Naive thymus-derived CD4-positive, alpha-beta T cell (primary cell): Measurements from ENCODE around the gene ADAMTS8. TPM values are rescaled to one million over a fixed set of nuclear protein-coding genes. Genes with fewer than 3 reads are reported as not detected.

Source experiments
- ATAC-seq: fragments of 150-1000 bp; cut with Tn5 transposase; 2 replicates; pipeline ENCODE4 v1.10.0; 2021; ENCODE audit warnings: mild to moderate bottlenecking, moderate library complexity
- CTCF ChIA-PET: fragments of 350-600 bp; sonication (Branson Sonifier 250); formaldehyde crosslinking; loops from one replicate; lab custom pipeline; 2021; ENCODE audit warnings: antibody characterized with exemption; lab: Charles Lee
- POLR2A ChIA-PET: fragments of 350-600 bp; sonication (Branson Sonifier 250); formaldehyde crosslinking; loops from one replicate; lab custom pipeline; 2021; ENCODE audit warnings: antibody characterized with exemption, inconsistent platforms; lab: Charles Lee
- DNase-seq, 9 donors: peaks; one replicate each; pipeline versions ENCODE4 v3.0.0 to v3.0.0-alpha.2; 2020 to 2022; ENCODE audit warnings: mixed read lengths in 1 of 9
- H3K27ac ChIP-seq: one replicate; pipeline ENCODE4 v1.7.0; 2013; ENCODE audit warnings: mild to moderate bottlenecking, low read depth, low read length, moderate library complexity
- H3K27me3 ChIP-seq, 2 donors: one replicate each; pipeline ENCODE4 v1.7.0; 2013; ENCODE audit warnings: low read length in 2 of 2, mild to moderate bottlenecking in 2 of 2, moderate library complexity in 2 of 2; ENCODE audit not compliant: control insufficient read depth in 2 of 2, insufficient read depth in 2 of 2
- H3K36me3 ChIP-seq, 3 experiments: 1 replicate in 2 of 3; 2 replicates in 1 of 3; pipeline ENCODE4 v1.7.0; 2013; ENCODE audit warnings: low read length in 3 of 3, mild to moderate bottlenecking in 3 of 3, moderate library complexity in 1 of 3; ENCODE audit not compliant: insufficient read depth in 3 of 3, control insufficient read depth in 2 of 3
- H3K4me1 ChIP-seq, 2 donors: one replicate each; pipeline ENCODE4 v1.7.0; 2013; ENCODE audit warnings: low read length in 2 of 2, mild to moderate bottlenecking in 2 of 2, moderate library complexity in 1 of 2; ENCODE audit not compliant: control insufficient read depth in 2 of 2, insufficient read depth in 2 of 2
- H3K4me3 ChIP-seq: 2 replicates; pipeline ENCODE4 v1.7.0; 2013; ENCODE audit warnings: mild to moderate bottlenecking, low read length
- H3K9me3 ChIP-seq, 3 experiments: 1 replicate in 2 of 3; 2 replicates in 1 of 3; pipeline ENCODE4 v1.7.0; 2013; ENCODE audit warnings: low read length in 3 of 3; ENCODE audit not compliant: control insufficient read depth in 2 of 3
- H3K27ac Mint-ChIP-seq, 9 donors: one replicate each; pipeline ENCODE4 v1.8.0; 2020 to 2022; ENCODE audit warnings: mixed read lengths in 9 of 9, mild to moderate bottlenecking in 8 of 9, moderate library complexity in 5 of 9, inconsistent platforms in 2 of 9
- H3K27me3 Mint-ChIP-seq, 5 donors: one replicate each; pipeline ENCODE4 v1.8.0; 2021 to 2022; ENCODE audit warnings: mixed read lengths in 5 of 5, mild to moderate bottlenecking in 1 of 5
- H3K36me3 Mint-ChIP-seq, 5 donors: one replicate each; pipeline ENCODE4 v1.8.0; 2020 to 2022; ENCODE audit warnings: mixed read lengths in 5 of 5, mild to moderate bottlenecking in 3 of 5, inconsistent platforms in 1 of 5
- H3K4me1 Mint-ChIP-seq, 7 donors: one replicate each; pipeline ENCODE4 v1.8.0; 2020 to 2022; ENCODE audit warnings: mixed read lengths in 7 of 7, mild to moderate bottlenecking in 3 of 7, inconsistent platforms in 1 of 7
- H3K4me3 Mint-ChIP-seq, 10 donors: one replicate each; pipeline ENCODE4 v1.8.0; 2020 to 2022; ENCODE audit warnings: mild to moderate bottlenecking in 10 of 10, mixed read lengths in 10 of 10, moderate library complexity in 6 of 10, inconsistent platforms in 2 of 10
- H3K9me3 Mint-ChIP-seq, 11 donors: one replicate each; pipeline ENCODE4 v1.8.0; 2020 to 2022; ENCODE audit warnings: mixed read lengths in 11 of 11, mild to moderate bottlenecking in 4 of 11, inconsistent platforms in 1 of 11, moderate library complexity in 1 of 11
- intact Hi-C, 2 donors: fragments of 100-400 bp; cut with micrococcal nuclease; formaldehyde crosslinking; loops; one replicate each; pipeline ENCODE4 v1.15.1; 2023
- polyA plus RNA-seq, 2 donors: library from polyadenylated mRNA; unstranded; fragments of 300-500 nt; fragmentation: Illumina TruSeq; gene quantifications; one replicate each; pipeline ENCODE4 v1.2.3, GENCODE V29; 2021
- total RNA-seq, 6 experiments: library from RNA in 5 of 6; stranded (reverse) in 5 of 6; gene quantifications; 1 replicate in 5 of 6; 2 replicates in 1 of 6; pipeline ENCODE4 v1.2.3 and lab custom pipeline; 2021 to 2026

Gene ADAMTS8
- total and polyA plus RNA-seq, 7 experiments from 2014 or later, result not detected

DNA sequence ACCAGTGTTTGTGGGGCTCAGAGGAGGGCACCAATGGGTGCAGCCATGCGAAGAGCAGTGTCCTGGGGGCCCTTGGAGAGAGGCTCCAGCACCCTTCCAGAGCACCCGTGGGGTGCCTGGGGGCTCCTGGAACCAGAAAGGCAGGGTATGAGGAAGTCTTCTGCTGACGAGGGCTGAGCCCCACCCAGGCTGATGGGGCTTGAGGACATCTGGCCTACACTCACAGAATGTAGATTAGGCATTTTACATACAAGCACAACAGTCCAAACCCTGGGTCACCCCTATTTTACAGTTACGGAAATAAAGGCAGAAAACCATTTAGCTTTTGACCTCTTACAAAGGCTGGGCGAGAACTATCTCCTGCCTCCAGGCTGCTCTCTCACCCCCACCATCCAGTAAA, 47.6 kb downstream of the ADAMTS8 start:
- H3K4me3 Mint-ChIP-seq, result no peak overlapping the region
- H3K4me3 ChIP-seq, result no peak overlapping the region
- H3K27ac Mint-ChIP-seq, result no peak overlapping the region
- H3K4me1 Mint-ChIP-seq, result peaks cover 0 to 3% (median 0%) of the 10 kb centered on the region in 7 donors
- no peak for ATAC-seq
- CTCF ChIA-PET, result interaction anchor here (0.6 to 1.0 kb wide), 2 partner anchors 9 to 1424 kb away, joined by 3 to 4 read pairs; no protein-coding TSS in a partner anchor
- no peaks in the 10 kb centered on the region for H3K9me3 Mint-ChIP-seq
- H3K9me3 ChIP-seq, result no peaks in the 10 kb centered on the region
- no peaks in the 10 kb centered on the region for H3K36me3 Mint-ChIP-seq
- POLR2A ChIA-PET, result no interaction called here
- H3K27me3 ChIP-seq, result no peaks in the 10 kb centered on the region
- intact Hi-C loops, result no loop called here
- no peak overlapping the region for H3K27ac ChIP-seq
- H3K4me1 ChIP-seq, result no peaks in the 10 kb centered on the region
- peaks cover 0 to 2% (median 0%) of the 10 kb centered on the region in 5 donors for H3K27me3 Mint-ChIP-seq
- no peak for DNase-seq
- no peaks in the 10 kb centered on the region for H3K36me3 ChIP-seq

GRCh38 chr11:130379276-130379675, 49.1 kb downstream of the ADAMTS8 start:
- Mint-ChIP-seq H3K27me3 (peaks cover 0 to 3% (median 0%) of the 10 kb centered on the region in 5 donors), H3K4me1 (peaks cover 0 to 3% (median 0%) of the 10 kb centered on the region in 7 donors), H3K9me3 (no peaks in the 10 kb centered on the region), H3K4me3 (no peak overlapping the region), H3K36me3 (no peaks in the 10 kb centered on the region), H3K27ac (no peak overlapping the region)
- H3K27me3 ChIP-seq, result peaks cover 0 to 4% of the 10 kb centered on the region in 2 donors
- ATAC-seq (no peak), DNase-seq (no peak)
- H3K36me3 ChIP-seq, result no peaks in the 10 kb centered on the region
- H3K9me3 ChIP-seq, result no peaks in the 10 kb centered on the region
- intact Hi-C loops, result no loop called here
- ChIA-PET CTCF (no interaction called here), POLR2A (no interaction called here)
- H3K27ac ChIP-seq, result no peak overlapping the region
- H3K4me3 ChIP-seq, result no peak overlapping the region
- no peaks in the 10 kb centered on the region for H3K4me1 ChIP-seq

DNA sequence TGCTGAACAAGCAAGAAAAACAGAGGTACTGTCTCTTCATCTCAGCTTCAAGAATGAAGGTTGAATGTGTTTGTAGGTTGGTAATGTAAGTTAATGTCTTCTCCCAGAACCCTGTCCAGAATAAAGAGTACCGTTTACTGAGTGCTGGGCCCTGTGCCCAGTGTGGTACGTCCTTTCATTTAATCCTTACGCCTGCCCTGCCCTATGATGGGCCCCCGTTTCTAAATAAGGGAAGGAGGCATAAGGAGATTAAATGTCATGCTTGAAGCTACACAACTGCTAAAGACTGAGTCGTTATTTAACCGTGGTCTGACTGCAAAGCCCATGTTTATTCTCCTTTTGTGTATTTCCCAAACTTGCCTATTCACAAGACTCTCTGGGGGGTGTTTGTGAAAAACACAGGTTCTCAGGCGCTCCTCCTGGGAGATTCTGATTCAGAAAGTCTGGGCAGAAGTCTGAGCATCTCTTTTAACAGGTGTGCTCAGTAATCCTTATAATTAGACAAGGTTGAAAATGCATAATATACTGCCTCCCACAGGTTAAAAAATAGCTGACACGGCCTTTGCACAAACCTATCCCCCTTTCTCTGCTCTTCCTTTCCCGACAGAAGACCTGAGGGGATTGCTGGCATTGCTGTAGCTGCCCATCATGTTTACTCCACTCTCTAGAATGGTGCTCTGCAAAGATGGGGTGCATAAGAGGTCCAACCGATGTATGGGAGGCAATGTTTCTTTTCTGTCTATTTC, 57.4 kb downstream of the ADAMTS8 start:
- CTCF ChIA-PET, result interaction anchor here (0.6 to 1.7 kb wide), 3 partner anchors 10 to 158 kb away, joined by 3 to 7 read pairs (median 5); no protein-coding TSS in a partner anchor
- no peak for ATAC-seq
- no peak for DNase-seq

GRCh38 chr11:130369713-130370112, 58.7 kb downstream of the ADAMTS8 start:
- Mint-ChIP-seq H3K27ac (no peak overlapping the region), H3K4me1 (no peaks in the 10 kb centered on the region), H3K36me3 (peaks cover 0 to 3% (median 0%) of the 10 kb centered on the region in 5 donors), H3K9me3 (no peaks in the 10 kb centered on the region), H3K27me3 (peaks cover 0 to 5% (median 0%) of the 10 kb centered on the region in 5 donors), H3K4me3 (no peak overlapping the region)
- intact Hi-C loops, result no loop called here
- CTCF ChIA-PET, result no interaction called here
- no peak for DNase-seq
- H3K27me3 ChIP-seq, result no peaks in the 10 kb centered on the region
- no peaks in the 10 kb centered on the region for H3K36me3 ChIP-seq
- ATAC-seq, result no peak
- H3K4me1 ChIP-seq, result no peaks in the 10 kb centered on the region
- POLR2A ChIA-PET, result no interaction called here
- H3K4me3 ChIP-seq, result no peak overlapping the region
- H3K27ac ChIP-seq, result no peak overlapping the region
- no peaks in the 10 kb centered on the region for H3K9me3 ChIP-seq

More for the DNA sequence above, 57.4 kb downstream of the ADAMTS8 start:
- H3K4me3 Mint-ChIP-seq, result no peak overlapping the region
- no peak overlapping the region for H3K27ac ChIP-seq
- H3K9me3 Mint-ChIP-seq, result no peaks in the 10 kb centered on the region
- H3K4me1 Mint-ChIP-seq, result no peaks in the 10 kb centered on the region
- H3K9me3 ChIP-seq, result no peaks in the 10 kb centered on the region
- POLR2A ChIA-PET, result interaction anchor here (0.6 kb wide), 1 partner anchor 232 kb away, joined by 3 read pairs; no protein-coding TSS in a partner anchor
- H3K4me1 ChIP-seq, result no peaks in the 10 kb centered on the region
- H3K36me3 ChIP-seq, result no peaks in the 10 kb centered on the region
- intact Hi-C loops, result loop anchor here in 1 of 2 donors (1.0 kb wide), 1 partner anchor 158 kb away; no protein-coding TSS in a partner anchor
- H3K4me3 ChIP-seq, result no peak overlapping the region
- H3K27me3 Mint-ChIP-seq, result peaks cover 0 to 3% (median 2%) of the 10 kb centered on the region in 5 donors
- H3K27me3 ChIP-seq, result peaks cover 0 to 4% of the 10 kb centered on the region in 2 donors
- no peak overlapping the region for H3K27ac Mint-ChIP-seq
- H3K36me3 Mint-ChIP-seq, result peaks cover 0 to 3% (median 0%) of the 10 kb centered on the region in 5 donors

- ChIA-PET CTCF (no interaction called here), POLR2A (no interaction called here)
- H3K4me1 Mint-ChIP-seq, result no peaks in the 10 kb centered on the region
- DNase-seq (no peak), ATAC-seq (no peak)
- H3K27ac ChIP-seq, result no peak overlapping the region
- peaks cover 0 to 8% (median 0%) of the 10 kb centered on the region in 5 donors for H3K27me3 Mint-ChIP-seq
- H3K36me3 ChIP-seq, result no peaks in the 10 kb centered on the region
- H3K4me3 ChIP-seq, result no peak overlapping the region
- no peak overlapping the region for H3K4me3 Mint-ChIP-seq
- intact Hi-C loops, result no loop called here
- no peaks in the 10 kb centered on the region for H3K4me1 ChIP-seq
- H3K27me3 ChIP-seq, result no peaks in the 10 kb centered on the region
- H3K9me3 ChIP-seq, result no peaks in the 10 kb centered on the region
- peaks cover 0 to 3% (median 0%) of the 10 kb centered on the region in 5 donors for H3K36me3 Mint-ChIP-seq
- no peak overlapping the region for H3K27ac Mint-ChIP-seq
- H3K9me3 Mint-ChIP-seq, result no peaks in the 10 kb centered on the region
Measured at GRCh38 chr11:130369141-130369691, 59.2 kb downstream of the ADAMTS8 start.

DNA sequence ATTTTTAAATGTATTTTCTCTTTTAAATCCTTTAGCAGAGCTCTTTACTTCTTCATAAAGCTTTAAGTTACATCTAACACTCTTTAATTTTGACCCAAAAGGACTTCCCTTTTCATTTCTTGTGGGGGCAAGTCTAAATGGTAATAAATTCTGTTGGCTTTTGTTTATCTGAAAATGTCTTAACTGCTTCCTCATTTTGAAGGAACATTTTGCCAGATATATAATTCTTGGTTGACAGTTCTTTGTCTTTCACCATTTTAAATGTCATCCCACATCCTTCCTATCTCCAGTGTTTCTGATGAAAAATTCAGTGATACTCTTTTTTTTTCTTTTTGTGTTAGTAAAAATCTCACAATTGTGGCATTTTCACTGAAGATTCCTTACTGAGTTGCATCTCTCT, 69.0 kb downstream of the ADAMTS8 start:
- Mint-ChIP-seq H3K4me1 (peaks cover 0 to 3% (median 0%) of the 10 kb centered on the region in 7 donors), H3K36me3 (peaks cover 6 to 22% (median 14%) of the 10 kb centered on the region in 5 donors), H3K4me3 (no peak overlapping the region), H3K9me3 (peaks cover 5 to 52% (median 30%) of the 10 kb centered on the region in 11 donors), H3K27ac (no peak overlapping the region), H3K27me3 (peaks cover 0 to 9% (median 0%) of the 10 kb centered on the region in 5 donors)
- Histone ChIP-seq H3K9me3 (peaks cover 0 to 11% (median 0%) of the 10 kb centered on the region in 3 experiments), H3K4me3 (no peak overlapping the region), H3K27me3 (no peaks in the 10 kb centered on the region), H3K4me1 (no peaks in the 10 kb centered on the region), H3K36me3 (no peaks in the 10 kb centered on the region), H3K27ac (no peak overlapping the region)
- intact Hi-C loops, result no loop called here
- POLR2A ChIA-PET, result no interaction called here
- CTCF ChIA-PET, result no interaction called here
- no peak for ATAC-seq
- no peak for DNase-seq
